ENCODE data around the gene GPC3.

- no peak for TF ChIP-seq NFRKB (IDR thresholded peaks at IDR 0.05)
- no peak for TF ChIP-seq LEF1 (IDR thresholded peaks at IDR 0.05; ENCODE audit: borderline replicate concordance)
These were observed 330.6 kb downstream of the GPC3 start for GRCh38 chrX:133654811-133655210.

Data from HEK293T (cell line).